Suppressor macrophage treated with lipopolysaccharide for 1 hour (primary cell): ENCODE results near the gene WRAP53.
A peak's percentile ranks its signal among the peaks of the same experiment; 100 is the strongest.
"Not testable (repeated sequence)": the region's sequence is repeated elsewhere in the genome, so short reads cannot be mapped to it uniquely, and the experiment has no call there.

Experiments
- DNase-seq, 3 donors: peaks; one replicate each; pipeline ENCODE4 v3.0.0-alpha.2; 2020 to 2022

Gene WRAP53

DNA sequence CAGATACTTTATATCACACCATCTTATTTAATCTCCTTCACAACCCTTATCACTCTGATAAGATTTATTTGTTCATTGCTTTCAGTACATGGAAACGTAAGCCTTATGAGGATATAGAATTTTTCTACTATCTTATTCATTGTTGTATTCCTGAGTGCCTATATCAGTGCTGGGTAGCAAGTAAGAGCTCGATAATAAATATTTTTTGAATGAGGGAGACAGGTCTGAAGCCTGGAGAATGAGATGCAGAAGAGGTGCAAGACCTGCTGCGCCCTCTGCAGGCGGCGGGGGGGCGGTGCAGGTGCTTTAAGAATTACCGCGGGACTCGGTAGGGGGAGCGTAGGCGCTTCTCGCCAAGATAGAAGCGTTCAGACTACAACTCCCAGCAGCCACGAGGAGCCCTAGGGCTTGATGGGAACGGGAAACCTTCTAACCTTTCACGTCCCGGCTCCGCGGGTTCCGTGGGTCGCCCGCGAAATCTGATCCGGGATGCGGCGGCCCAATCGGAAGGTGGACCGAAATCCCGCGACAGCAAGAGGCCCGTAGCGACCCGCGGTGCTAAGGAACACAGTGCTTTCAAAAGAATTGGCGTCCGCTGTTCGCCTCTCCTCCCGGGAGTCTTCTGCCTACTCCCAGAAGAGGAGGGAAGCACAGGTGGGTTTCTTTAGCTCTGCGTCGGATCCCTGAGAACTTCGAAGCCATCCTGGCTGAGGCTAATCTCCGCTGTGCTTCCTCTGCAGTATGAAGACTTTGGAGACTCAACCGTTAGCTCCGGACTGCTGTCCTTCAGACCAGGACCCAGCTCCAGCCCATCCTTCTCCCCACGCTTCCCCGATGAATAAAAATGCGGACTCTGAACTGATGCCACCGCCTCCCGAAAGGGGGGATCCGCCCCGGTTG lies at the start of gene WRAP53:
TSS of gene WRAP53 (plus strand) at position 570 of the 900 bp plus-strand sequence. CDS start at position 742, 172 bp downstream.
- DNase-seq, result peak; percentile 97 to 99 (median 98)

DNA sequence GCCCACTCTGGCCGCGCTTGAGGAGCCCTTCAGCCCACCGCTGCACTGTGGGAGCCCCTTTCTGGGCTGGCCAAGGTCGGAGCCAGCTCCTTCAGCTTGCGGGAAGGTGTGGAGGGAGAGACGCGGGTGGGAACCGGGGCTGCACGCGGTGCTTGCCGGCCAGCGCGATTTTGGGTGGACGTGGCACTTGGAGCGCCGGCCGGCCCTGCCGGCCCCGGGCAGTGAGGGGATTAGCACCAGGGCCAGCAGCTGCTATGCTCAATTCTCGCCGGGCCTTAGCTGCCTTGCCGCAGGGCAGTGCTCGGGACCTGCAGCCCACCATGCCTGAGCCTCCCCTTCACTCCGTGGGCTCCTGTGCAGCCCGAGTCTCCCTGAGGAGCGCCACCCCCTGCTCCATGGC lies 47.5 kb upstream of the WRAP53 start:
- no peak for DNase-seq

DNA sequence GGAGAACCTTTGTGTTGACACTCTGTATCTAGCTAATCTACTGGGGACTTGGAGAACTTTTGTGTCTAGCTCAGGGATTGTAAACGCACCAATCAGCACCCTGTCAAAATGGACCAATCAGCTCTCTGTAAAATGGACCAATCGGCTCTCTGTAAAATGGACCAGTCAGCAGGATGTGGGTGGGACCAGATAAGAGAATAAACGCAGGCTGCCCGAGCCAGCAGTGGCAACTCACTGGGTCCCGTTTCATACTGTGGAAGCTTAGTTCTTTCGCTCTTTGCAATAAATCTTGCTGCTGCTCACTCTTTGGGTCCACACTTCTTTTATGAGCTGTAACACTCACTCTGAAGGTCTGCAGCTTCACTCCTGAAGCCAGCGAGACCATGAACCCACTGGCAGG lies 46.6 kb upstream of the WRAP53 start:
- DNase-seq, result not testable (repeated sequence)

DNA sequence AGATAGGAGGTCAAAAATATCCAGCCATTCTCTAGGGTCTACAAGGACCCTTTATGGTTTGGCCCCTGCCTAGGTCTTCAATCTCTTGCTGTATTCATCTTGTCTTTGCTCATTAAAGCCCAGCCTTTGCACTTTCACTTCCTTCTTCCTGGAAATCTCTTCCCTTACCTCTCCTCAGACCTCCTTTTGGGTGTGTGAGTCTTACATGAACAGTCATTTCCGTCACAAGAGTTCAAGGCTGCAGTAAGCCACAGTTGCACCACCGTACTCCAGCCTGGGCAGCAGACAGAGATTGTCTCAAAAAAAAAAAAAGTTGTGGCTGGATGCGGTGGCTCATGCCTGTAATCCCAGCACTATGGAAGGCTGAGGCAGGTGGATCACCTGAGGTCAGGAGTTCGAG lies 43.5 kb upstream of the WRAP53 start:
- DNase-seq, result peak; percentile 59 to 85 (median 77)

DNA sequence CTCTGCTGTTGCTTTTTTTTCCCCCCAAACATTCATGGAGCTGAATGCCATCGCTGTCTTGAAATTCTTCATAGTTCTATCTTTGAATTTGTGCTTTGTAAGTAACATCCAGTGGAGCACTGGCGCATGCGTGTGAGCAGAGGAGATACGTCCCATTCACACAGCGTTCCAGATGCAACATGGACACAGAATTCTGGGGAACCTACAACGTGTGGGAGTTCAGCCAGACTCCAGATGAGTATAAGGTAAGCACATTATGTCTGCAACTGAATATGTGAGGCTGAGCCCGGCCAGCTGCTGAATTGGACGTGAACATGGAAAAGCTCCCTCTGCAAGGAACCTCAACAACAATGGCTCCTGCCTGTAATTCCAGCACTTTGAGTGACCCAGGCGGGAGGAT lies 41.8 kb upstream of the WRAP53 start:
- no peak for DNase-seq

DNA sequence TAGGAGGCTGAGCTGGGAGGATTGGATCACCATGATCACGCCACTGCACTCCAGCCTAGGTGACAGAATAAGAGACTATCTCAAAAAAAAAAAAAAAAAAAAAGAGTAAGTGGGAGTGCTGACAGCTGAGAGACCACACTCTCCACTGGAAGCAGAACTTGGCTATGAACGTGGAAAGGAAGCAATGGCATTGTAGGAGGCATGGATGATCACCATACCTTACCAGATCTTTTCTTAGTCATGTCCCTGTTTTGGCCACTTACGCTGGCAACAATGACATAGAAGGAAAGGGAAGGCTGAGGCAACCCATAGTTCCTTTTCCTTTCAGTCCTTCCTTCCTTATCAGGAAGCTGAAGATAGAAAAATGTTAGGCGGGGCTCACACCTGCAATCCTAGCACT lies 41.3 kb upstream of the WRAP53 start:
- peak; percentile 59 to 72 (median 68) for DNase-seq

DNA sequence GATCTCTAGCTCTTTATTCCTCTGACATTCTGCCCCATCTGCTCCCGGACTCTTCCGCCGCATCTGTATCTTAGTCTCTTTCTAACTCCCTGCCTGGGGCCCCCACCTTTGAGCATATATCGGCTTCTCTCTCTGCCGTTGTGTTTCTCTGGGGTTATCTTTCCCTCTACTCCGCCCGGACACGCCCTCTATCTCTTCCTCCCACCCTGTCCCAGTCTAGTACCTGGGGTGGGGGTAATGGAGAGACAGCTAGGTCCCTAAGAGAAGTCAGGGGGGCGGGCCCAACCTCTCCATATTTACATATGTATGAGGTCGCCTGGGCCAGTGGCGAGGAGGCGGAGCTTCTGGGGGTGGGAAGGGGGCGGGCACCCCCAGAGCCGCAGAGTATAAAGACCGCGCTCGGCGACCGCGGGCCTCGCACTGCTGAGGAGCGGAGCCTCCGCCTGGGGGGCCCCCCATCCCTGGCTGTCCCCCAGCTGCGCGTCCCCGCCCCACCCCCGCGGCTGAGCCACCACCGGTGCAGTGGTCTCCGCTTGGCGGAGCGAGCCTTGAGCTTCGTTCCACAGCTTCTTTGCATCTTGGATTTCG lies 37.7 kb upstream of the WRAP53 start, which contains the start of gene ATP1B2:
TSS of gene ATP1B2 (plus strand) at position 418 of the 588 bp plus-strand sequence. CDS start 593 bp downstream, outside the sequence.
- DNase-seq, result peak; percentile 70 to 84 (median 72)

DNA sequence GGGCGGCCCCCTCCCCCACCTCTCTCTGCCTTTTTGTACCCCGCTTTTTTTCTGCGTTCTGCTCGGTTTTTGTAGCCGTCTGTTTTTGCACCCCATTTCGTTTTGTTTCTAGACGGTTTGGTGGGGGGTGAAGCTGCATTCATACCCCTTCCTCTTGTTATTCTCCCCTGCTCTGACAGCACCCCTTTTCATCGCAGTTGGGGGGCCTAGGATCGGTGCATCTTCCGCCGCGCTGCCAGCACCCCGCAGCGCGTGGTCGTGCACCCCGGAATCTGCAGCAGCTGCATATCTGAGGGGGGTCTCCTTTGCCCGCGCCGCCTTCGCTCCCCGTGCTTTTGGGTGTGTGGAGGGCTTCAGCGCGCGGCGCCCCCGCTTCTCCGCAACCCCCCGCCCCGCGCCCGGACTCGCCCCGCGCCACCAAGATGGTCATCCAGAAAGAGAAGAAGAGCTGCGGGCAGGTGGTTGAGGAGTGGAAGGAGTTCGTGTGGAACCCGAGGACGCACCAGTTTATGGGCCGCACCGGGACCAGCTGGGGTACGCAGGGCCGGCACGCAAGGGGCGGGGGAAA lies 37.1 kb upstream of the WRAP53 start:
- no peak for DNase-seq

DNA sequence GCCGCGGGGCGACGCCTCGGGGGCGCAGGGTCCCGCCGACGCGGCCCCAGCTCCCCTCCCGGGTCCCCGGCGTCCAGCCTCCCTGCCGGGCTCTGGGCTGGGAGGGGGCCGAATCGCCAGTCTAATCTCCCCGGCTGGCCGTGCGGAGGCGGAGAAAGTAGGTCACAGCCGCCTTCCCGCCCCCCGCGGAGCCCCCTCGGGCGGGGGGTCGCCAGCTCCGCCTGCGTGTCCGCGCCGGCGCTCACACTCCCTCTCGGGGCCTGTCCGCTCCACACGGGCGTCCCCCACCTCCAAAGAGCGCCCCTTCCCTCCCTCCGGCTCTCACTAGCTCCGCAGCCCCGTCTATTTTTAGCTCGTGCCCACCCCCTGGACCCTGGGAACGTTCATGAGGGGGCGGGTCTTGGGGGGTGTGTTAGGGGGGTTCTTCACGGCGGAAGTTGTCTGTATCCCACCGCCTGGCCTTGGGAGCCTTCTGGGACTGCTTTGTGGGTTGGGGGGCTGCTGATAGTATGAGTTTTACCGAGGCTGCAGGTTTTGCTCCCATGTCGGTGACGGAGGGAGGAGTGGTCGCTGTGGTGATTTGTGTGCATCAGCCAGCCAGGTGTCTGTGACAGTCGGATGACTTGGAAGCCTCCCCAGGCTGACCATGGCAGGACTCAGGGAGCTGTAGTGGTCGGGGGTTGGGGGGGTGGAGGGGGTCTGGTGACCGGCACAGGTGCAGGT lies 36.5 kb upstream of the WRAP53 start:
- no peak for DNase-seq

DNA sequence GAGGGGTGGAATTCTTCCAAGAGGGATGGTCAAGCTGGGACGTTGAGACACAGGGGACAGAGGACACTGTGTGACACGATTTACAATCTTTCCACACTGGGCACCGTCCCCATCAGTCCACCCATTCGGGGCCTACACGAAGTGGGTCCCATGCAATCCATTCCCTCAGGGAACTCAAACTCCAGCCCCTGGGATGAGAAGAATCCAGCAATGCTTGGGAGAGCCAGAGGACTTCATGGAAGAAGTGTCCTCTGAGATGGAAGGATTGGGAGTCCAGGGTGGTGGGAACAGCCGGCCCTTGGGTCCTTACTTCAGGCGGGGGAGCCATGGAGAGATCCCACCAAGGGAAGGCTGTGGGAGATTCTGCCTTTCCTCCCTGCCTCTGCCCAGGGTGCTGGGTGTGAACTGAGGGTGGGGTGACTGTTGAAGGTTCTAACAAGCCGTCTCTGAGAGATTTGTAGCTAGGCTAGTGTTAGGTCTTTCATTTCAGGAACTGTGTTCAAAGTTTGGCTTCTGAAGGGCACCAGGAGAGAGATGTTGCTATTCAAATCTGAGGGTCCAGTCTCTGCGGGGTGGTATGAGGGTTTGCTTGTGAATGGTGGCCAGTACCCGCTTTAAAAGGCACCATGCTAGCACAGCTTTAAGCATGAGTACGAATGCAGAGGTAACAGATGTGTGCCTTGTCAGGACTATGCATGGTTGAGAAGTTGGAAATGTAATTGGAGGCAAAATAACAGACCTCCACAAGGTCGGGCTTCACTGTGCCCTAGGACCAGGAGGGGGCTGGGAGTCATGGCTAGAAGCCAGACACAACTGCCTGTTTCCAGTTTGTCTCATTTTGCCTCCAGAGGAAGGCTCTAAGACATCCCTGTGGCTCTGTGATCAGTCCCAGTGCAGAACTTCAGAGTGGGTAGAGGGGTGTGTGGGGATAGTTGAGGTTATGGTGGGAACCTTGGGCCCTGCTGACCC lies 35.6 kb upstream of the WRAP53 start:
- DNase-seq, result no peak

DNA sequence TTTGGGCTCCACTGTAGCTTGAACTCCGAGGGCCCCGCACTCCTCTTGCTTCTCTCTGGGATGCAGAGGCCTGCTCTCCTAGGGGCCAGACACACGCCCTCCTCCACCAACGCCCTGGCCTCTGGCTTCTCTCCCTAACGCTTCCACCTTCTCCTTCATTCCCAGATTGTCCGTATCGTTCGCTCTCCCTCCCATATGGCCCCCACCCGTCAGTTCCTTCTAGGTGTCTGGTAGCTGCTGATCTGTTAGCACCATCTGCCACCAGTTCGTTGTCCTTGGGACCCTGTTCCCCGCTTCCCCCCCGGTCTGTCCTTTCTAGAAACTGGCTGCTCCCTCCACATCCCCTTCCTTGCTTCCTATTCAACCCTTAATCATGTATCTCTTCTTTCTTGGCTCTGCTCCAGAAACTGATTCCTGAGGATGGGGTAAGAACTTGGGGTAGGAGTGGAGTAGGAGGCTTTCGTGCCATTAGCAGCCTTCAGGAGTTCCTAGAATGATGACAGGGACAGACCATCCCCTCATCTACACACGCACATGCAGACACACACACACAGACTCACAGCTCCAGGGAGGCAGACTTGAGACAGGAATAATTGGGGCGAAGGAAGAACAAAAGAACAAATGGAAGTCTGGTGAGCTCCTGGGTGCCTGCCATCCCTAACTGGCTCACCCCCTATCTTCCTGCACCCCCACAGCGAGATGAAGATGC lies 33.3 kb upstream of the WRAP53 start:
- no peak for DNase-seq

DNA sequence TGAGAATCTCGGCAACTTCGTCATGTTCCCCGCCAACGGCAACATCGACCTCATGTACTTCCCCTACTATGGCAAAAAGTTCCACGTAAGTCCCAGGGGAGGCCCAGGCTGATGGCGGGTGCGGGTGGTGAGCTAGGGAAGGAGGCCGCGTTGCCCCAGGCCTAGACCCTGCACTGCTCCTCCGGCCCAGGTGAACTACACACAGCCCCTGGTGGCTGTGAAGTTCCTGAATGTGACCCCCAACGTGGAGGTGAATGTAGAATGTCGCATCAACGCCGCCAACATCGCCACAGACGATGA lies 32.8 kb upstream of the WRAP53 start:
- no peak for DNase-seq

DNA sequence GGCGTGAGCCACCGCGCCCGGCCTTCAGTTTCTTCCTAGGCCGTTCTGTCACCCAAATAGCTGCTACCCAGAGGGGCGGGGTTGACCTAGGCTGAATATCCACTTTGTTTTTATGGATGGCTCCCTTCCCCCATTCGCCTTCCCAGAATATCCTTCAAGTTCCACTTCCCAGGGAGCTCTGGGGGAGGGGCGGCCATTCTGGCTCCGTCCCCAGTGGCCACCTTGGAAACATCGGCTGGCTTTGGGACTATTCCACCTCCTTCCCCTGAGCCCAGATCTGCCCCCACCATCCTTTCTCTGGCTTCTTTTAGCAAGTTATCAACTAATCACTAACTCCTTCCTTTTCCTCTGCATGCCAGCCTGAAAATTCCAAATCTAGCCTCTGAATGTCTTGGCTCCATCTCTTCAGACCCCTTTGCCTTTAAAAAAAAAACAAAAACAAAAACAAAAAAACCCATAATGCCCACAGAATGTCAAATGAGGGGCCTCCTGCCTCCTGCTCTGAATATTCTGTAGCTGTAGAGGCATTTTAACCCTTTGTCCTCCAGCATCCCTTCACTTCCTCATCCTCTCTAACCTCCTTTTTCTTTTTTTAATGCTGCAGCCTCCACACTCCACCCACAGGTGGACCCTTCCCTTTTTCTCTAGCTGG lies 31.2 kb upstream of the WRAP53 start:
- no peak for DNase-seq

DNA sequence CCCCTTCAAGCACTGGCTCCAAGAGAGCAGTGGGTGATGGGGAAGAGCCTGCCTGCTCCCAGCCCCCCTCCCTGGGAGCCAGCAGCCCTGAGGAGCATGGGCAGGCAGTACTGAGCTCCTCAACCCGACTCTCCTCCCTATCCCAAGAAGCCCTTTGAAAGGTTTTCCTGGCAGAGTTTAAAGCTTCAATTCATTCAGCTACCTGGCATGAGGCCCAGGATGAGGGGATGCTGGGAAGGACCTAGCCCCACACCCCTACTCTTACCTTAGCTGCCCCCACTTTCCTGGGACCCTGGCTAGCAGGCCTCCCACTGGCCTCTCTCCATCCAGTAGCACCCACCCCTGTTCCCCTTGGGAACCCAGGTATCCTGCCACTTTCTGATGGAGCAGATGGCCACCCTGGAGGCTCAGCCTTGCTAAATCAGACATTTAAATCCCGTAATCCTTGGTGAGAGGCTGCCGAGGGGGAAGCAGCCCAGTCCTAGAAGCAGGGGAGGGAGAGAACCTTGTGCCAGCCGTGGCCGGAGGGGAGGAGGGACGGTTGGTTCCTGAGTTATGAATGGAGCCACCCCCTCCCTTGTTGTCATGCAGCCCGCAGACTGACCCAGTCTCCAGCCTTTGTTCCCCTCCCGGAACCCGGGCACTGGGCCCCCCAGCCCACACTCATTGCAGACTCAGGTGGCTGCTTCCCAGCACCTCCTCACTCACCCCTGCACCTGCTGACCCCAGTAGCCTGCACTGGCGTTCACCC lies 20.4 kb upstream of the WRAP53 start:
- no peak for DNase-seq

DNA sequence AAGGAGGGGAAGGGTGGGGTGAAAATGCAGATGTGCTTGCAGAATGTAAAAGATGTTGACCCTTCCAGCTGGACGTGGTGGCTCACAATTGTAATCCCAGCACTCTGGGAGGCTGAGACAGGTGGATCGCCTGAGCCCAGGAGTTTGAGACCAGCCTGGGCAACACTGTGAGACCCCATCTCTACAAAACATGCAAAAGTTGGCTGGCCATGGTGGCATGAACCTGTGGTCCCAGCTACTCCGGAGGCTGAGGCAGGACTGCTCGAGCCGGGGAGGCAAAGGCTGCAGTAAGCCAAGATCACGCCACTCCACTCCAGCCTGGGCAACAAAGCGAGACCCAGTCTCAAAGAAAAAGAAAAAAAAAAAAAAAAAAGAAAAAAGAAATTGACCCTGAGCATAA lies 19.8 kb upstream of the WRAP53 start:
- DNase-seq, result no peak

DNA sequence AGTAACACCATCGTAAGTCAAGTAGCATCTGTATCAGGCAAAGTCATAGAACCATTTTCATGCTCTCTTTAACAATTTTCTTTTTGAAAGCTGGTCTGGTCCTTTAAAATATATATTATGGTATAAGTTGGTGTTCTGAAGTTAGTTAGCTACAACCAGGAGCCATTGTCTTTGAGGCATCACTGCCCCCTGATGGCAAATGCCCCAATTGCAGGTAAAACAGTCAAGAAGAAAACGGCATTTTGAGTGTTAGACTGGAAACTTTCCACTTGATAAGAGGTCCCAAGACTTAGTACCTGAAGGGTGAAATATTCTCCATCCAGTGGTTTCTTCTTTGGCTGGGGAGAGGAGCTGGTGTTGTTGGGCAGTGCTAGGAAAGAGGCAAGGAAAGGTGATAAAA lies 15.0 kb upstream of the WRAP53 start:
- DNase-seq, result peak; percentile 48 to 64 (median 59)

DNA sequence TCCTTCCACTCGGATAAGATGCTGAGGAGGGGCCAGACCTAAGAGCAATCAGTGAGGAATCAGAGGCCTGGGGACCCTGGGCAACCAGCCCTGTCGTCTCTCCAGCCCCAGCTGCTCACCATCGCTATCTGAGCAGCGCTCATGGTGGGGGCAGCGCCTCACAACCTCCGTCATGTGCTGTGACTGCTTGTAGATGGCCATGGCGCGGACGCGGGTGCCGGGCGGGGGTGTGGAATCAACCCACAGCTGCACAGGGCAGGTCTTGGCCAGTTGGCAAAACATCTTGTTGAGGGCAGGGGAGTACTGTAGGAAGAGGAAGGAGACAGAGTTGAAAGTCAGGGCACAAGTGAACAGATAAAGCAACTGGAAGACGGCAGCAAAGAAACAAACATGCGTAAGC lies 13.3 kb upstream of the WRAP53 start:
- no peak for DNase-seq

DNA sequence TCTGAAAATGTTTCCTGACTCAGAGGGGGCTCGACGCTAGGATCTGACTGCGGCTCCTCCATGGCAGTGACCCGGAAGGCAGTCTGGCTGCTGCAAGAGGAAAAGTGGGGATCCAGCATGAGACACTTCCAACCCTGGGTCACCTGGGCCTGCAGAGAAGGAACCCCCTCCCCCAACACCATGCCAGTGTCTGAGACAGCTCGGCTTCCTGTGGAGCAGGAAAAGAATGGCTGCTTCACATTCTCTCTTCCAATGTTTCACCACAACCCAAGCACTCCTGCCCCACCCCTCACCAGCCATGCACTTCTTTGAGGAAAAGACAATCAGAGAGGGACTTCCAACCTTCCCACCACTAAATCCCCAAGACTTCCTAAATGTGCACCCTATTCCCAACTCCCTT lies 11.7 kb upstream of the WRAP53 start:
- no peak for DNase-seq

DNA sequence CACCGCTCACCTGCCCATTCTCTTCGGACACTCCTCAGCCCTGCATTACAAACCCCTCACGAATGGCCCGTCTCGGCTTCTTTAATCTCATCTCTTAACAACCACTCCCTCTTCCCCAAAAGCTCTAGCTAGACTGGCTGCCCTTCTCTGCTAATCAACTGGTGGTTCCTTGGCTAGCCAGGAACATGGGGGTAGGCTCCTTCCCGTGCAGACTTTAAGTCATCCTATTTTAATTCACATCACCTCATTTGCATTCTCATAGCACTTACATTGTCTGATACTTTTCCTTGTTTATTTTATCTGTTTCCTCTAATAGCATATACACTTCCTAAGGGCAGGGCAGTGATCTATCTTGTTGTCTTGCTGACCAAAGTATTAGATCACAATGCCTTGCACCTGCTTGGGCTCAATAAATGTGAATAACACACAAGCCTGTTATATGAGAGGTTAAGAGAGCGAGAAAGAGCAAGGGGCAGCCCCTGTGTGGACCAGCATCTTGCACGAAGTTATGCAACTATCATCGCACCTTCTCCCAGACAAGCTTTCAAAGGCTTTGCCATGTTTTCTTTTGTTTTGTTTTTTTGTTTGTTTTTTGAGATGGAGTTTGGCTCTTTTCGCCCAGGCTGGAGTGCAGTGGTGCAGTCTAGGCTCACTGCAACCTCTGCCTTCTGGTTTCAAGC lies 10.7 kb upstream of the WRAP53 start:
- no peak for DNase-seq
